Right lobe of liver (tissue), 4 donors: Measurements from ENCODE around the gene CHL1.

Source experiments
- CTCF ChIP-seq, 4 donors: fragments of 200-600 bp in 3 of 4; fragments of 450-650 bp in 1 of 4; IDR thresholded peaks; one replicate each; pipeline versions ENCODE4 v1.5.1 to v1.8.0; 2016 to 2022; ENCODE audit warnings: antibody characterized with exemption in 4 of 4, mild to moderate bottlenecking in 2 of 4
- POLR2A ChIP-seq: fragments of 450-650 bp; IDR thresholded peaks from one replicate; pipeline ENCODE4 v1.6.1; 2017; ENCODE audit warnings: antibody characterized with exemption, mild to moderate bottlenecking
- donor health status: DM: no; HTN: no; CAD: no.
- donor health status: DM: no; HTN: no; CAD: no.
- donor health status: DM: no; HTN: yes; CAD: no.

DNA sequence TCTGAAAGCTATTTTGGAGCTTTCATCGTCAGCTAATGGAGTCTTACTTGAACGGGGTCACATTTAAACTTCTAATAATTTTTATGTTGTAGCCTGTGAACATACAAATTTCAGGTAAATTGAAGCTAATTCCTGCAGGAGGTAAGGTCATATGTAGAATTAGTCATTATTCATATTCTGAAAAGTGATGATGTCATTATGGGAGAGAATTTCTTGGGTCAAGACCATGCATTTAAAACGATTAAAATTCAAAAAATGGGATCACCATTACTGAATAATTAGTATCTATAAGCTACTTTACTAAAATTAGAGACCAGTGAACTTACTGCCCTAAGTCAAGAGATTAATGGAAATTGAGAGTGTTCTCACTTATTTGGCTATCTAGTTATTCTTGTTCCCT lies 120.4 kb downstream of the CHL1 start:
- no peak for TF ChIP-seq CTCF (IDR thresholded peaks at IDR 0.05)
- no peak for TF ChIP-seq POLR2A
